NCI-H526 (cell line): ENCODE measurements around the gene GPC6.
"Not testable (repeated sequence)": the region's sequence is repeated elsewhere in the genome, so short reads cannot be mapped to it uniquely, and the experiment has no call there.

Source experiments
- DNase-seq, 2 experiments: peaks; one replicate each; lab custom pipeline; 2025; lab: John Stamatoyannopoulos, UW

Gene GPC6

GRCh38 chr13:94323764-94324758 lies 1097.5 kb downstream of the GPC6 start:
- DNase-seq: no peak

- no peak for DNase-seq
These were observed 1098.3 kb downstream of the GPC6 start for GRCh38 chr13:94324767-94325540.

GRCh38 chr13:94325650-94326049 lies 1099.0 kb downstream of the GPC6 start:
- no peak for DNase-seq

- DNase-seq: no peak
These were observed 1100.7 kb downstream of the GPC6 start for GRCh38 chr13:94327318-94327717.

- no peak for DNase-seq
These were observed 1101.9 kb downstream of the GPC6 start for GRCh38 chr13:94328381-94329041.

GRCh38 chr13:94329277-94329676 lies 1102.7 kb downstream of the GPC6 start:
- no peak for DNase-seq

GRCh38 chr13:94329754-94330551 lies 1103.3 kb downstream of the GPC6 start:
- DNase-seq: no peak

- no peak for DNase-seq
These were observed 1104.0 kb downstream of the GPC6 start for GRCh38 chr13:94330552-94331071.

GRCh38 chr13:94331281-94331680 lies 1104.7 kb downstream of the GPC6 start:
- no peak for DNase-seq

- no peak for DNase-seq
These were observed 1105.9 kb downstream of the GPC6 start for GRCh38 chr13:94332359-94333096.

GRCh38 chr13:94333131-94333820 lies 1106.7 kb downstream of the GPC6 start:
- no peak for DNase-seq

GRCh38 chr13:94335761-94336526 lies 1109.3 kb downstream of the GPC6 start:
- no peak for DNase-seq

- DNase-seq: no peak
These were observed 1112.6 kb downstream of the GPC6 start for GRCh38 chr13:94339116-94339687.

- no peak for DNase-seq
These were observed 1116.0 kb downstream of the GPC6 start for GRCh38 chr13:94342436-94343242.

- no peak for DNase-seq
These were observed 1116.6 kb downstream of the GPC6 start for GRCh38 chr13:94343243-94343585.

GRCh38 chr13:94343687-94344086 lies 1117.1 kb downstream of the GPC6 start:
- DNase-seq: not testable (repeated sequence)

GRCh38 chr13:94344126-94344818 lies 1117.7 kb downstream of the GPC6 start:
- peak; percentile 29 to 59 for DNase-seq
